Myocyte (in vitro differentiated cells): ENCODE data around the gene JARID2. TPM values are rescaled to one million over a fixed set of nuclear protein-coding genes. Genes with fewer than 3 reads are reported as not detected.
A peak's percentile ranks its signal among the peaks of the same experiment; 100 is the strongest.
"Not testable (repeated sequence)": the region's sequence is repeated elsewhere in the genome, so short reads cannot be mapped to it uniquely, and the experiment has no call there.

Source experiments
- DNase-seq: peaks from one replicate; pipeline ENCODE4 v3.0.0-alpha.2; 2012; ENCODE audit warnings: low read depth
- total RNA-seq: library from RNA; depleted of rRNA; stranded (reverse); fragments of >200 nt; gene quantifications from 2 replicates; pipeline ENCODE4 v1.2.3, GENCODE V29; 2014

Gene JARID2
- total RNA-seq, 1 donor from 2014 or later: 10.1 TPM

- DNase-seq: no peak
These were observed 167.8 kb downstream of the JARID2 start for GRCh38 chr6:15413466-15414234.

- DNase-seq: no peak
These were observed 168.4 kb downstream of the JARID2 start for GRCh38 chr6:15414235-15414612.

GRCh38 chr6:15415622-15416021, 169.8 kb downstream of the JARID2 start:
- DNase-seq: not testable (repeated sequence)

GRCh38 chr6:15416932-15417509, 171.2 kb downstream of the JARID2 start:
- DNase-seq: no peak

GRCh38 chr6:15417811-15418210, 171.9 kb downstream of the JARID2 start:
- no peak for DNase-seq

- no peak for DNase-seq
These were observed 173.6 kb downstream of the JARID2 start for GRCh38 chr6:15419493-15419892.

GRCh38 chr6:15420959-15421438, 175.1 kb downstream of the JARID2 start:
- no peak for DNase-seq

- DNase-seq: no peak
These were observed 176.3 kb downstream of the JARID2 start for GRCh38 chr6:15421945-15422733.

GRCh38 chr6:15423286-15423993, 177.6 kb downstream of the JARID2 start:
- DNase-seq: peak; percentile 54

- DNase-seq: no peak
These were observed 180.1 kb downstream of the JARID2 start for GRCh38 chr6:15425947-15426346.

- no peak for DNase-seq
These were observed 180.5 kb downstream of the JARID2 start for GRCh38 chr6:15426395-15426794.

GRCh38 chr6:15426901-15427300, 181.0 kb downstream of the JARID2 start:
- DNase-seq: no peak

- DNase-seq: no peak
These were observed 181.6 kb downstream of the JARID2 start for GRCh38 chr6:15427331-15428070.

- DNase-seq: peak; percentile 62
These were observed 183.6 kb downstream of the JARID2 start for GRCh38 chr6:15429141-15430110.

GRCh38 chr6:15430186-15430585, 184.3 kb downstream of the JARID2 start:
- no peak for DNase-seq

GRCh38 chr6:15430931-15431405, 185.1 kb downstream of the JARID2 start:
- DNase-seq: no peak

- peak; percentile 66 for DNase-seq
These were observed 186.1 kb downstream of the JARID2 start for GRCh38 chr6:15431762-15432483.

GRCh38 chr6:15433511-15433861, 187.6 kb downstream of the JARID2 start:
- DNase-seq: no peak

- no peak for DNase-seq
These were observed 188.4 kb downstream of the JARID2 start for GRCh38 chr6:15434263-15434662.
